IPS-18a (cell line): ENCODE data around the gene HIVEP3.

Experiments
- H3K27ac ChIP-seq: one replicate; pipeline ENCODE4 v1.5.1; 2013; ENCODE audit warnings: low read length
- H3K27me3 ChIP-seq: one replicate; pipeline ENCODE4 v1.6.1; 2013; ENCODE audit warnings: mild to moderate bottlenecking, low read length; ENCODE audit not compliant: control insufficient read depth, insufficient read depth
- H3K36me3 ChIP-seq: one replicate; pipeline ENCODE4 v1.6.1; 2013; ENCODE audit warnings: low read depth, low read length; ENCODE audit not compliant: control insufficient read depth
- H3K4me1 ChIP-seq: one replicate; pipeline ENCODE4 v1.6.1; 2013; ENCODE audit warnings: low read depth, low read length; ENCODE audit not compliant: control insufficient read depth
- H3K4me3 ChIP-seq: one replicate; pipeline ENCODE4 v1.5.1; 2013; ENCODE audit warnings: low read length
- H3K9ac ChIP-seq: one replicate; pipeline ENCODE4 v1.6.1; 2013; ENCODE audit warnings: mild to moderate bottlenecking, low read length, moderate library complexity
- H3K9me3 ChIP-seq: one replicate; pipeline ENCODE4 v1.6.1; 2013; ENCODE audit warnings: low read depth, low read length; ENCODE audit not compliant: control insufficient read depth

HIVEP3 gene

GRCh38 chr1:41513383-41513735, 405.4 kb downstream of the HIVEP3 start:
- no peaks in the 10 kb centered on the region for H3K9me3 ChIP-seq
- no peaks in the 10 kb centered on the region for H3K36me3 ChIP-seq
- H3K27me3 ChIP-seq: peaks cover 9% of the 10 kb centered on the region
- H3K4me3 ChIP-seq: no peak overlapping the region
- H3K9ac ChIP-seq: no peak overlapping the region
- no peak overlapping the region for H3K27ac ChIP-seq
- peaks cover 7% of the 10 kb centered on the region for H3K4me1 ChIP-seq

GRCh38 chr1:41512701-41513382, 405.9 kb downstream of the HIVEP3 start:
- Histone ChIP-seq H3K4me1 (peaks cover 7% of the 10 kb centered on the region), H3K9ac (no peak overlapping the region), H3K36me3 (no peaks in the 10 kb centered on the region), H3K27ac (no peak overlapping the region), H3K4me3 (no peak overlapping the region), H3K27me3 (peaks cover 9% of the 10 kb centered on the region), H3K9me3 (no peaks in the 10 kb centered on the region)

GRCh38 chr1:41511239-41511540, 407.5 kb downstream of the HIVEP3 start:
- Histone ChIP-seq H3K27ac (no peak overlapping the region), H3K9me3 (no peaks in the 10 kb centered on the region), H3K36me3 (no peaks in the 10 kb centered on the region), H3K9ac (no peak overlapping the region), H3K4me3 (no peak overlapping the region), H3K27me3 (no peaks in the 10 kb centered on the region), H3K4me1 (peaks cover 7% of the 10 kb centered on the region)

GRCh38 chr1:41510531-41511238, 408.0 kb downstream of the HIVEP3 start:
- H3K27me3 ChIP-seq: no peaks in the 10 kb centered on the region
- H3K9ac ChIP-seq: no peak overlapping the region
- no peaks in the 10 kb centered on the region for H3K9me3 ChIP-seq
- no peak overlapping the region for H3K27ac ChIP-seq
- peaks cover 5% of the 10 kb centered on the region for H3K4me1 ChIP-seq
- no peak overlapping the region for H3K4me3 ChIP-seq
- H3K36me3 ChIP-seq: no peaks in the 10 kb centered on the region

GRCh38 chr1:41509270-41509671, 409.5 kb downstream of the HIVEP3 start:
- no peak overlapping the region for H3K9ac ChIP-seq
- no peaks in the 10 kb centered on the region for H3K9me3 ChIP-seq
- no peak overlapping the region for H3K27ac ChIP-seq
- H3K27me3 ChIP-seq: no peaks in the 10 kb centered on the region
- H3K4me1 ChIP-seq: no peaks in the 10 kb centered on the region
- no peak overlapping the region for H3K4me3 ChIP-seq
- no peaks in the 10 kb centered on the region for H3K36me3 ChIP-seq

- Histone ChIP-seq H3K36me3 (no peaks in the 10 kb centered on the region), H3K4me3 (no peak overlapping the region), H3K27me3 (no peaks in the 10 kb centered on the region), H3K27ac (no peak overlapping the region), H3K9me3 (no peaks in the 10 kb centered on the region), H3K4me1 (no peaks in the 10 kb centered on the region), H3K9ac (no peak overlapping the region)
Observed at GRCh38 chr1:41508290-41508689, 410.4 kb downstream of the HIVEP3 start.

- no peak overlapping the region for H3K9ac ChIP-seq
- no peak overlapping the region for H3K4me3 ChIP-seq
- H3K4me1 ChIP-seq: no peaks in the 10 kb centered on the region
- H3K27me3 ChIP-seq: no peaks in the 10 kb centered on the region
- H3K9me3 ChIP-seq: no peaks in the 10 kb centered on the region
- H3K36me3 ChIP-seq: no peaks in the 10 kb centered on the region
- no peak overlapping the region for H3K27ac ChIP-seq
Observed at GRCh38 chr1:41507836-41508235, 410.9 kb downstream of the HIVEP3 start.

GRCh38 chr1:41507110-41507720, 411.5 kb downstream of the HIVEP3 start:
- Histone ChIP-seq H3K27me3 (no peaks in the 10 kb centered on the region), H3K27ac (no peak overlapping the region), H3K4me1 (no peaks in the 10 kb centered on the region), H3K4me3 (no peak overlapping the region), H3K36me3 (no peaks in the 10 kb centered on the region), H3K9me3 (no peaks in the 10 kb centered on the region), H3K9ac (no peak overlapping the region)

- H3K4me1 ChIP-seq: no peaks in the 10 kb centered on the region
- no peaks in the 10 kb centered on the region for H3K27me3 ChIP-seq
- H3K36me3 ChIP-seq: no peaks in the 10 kb centered on the region
- no peak overlapping the region for H3K9ac ChIP-seq
- no peak overlapping the region for H3K4me3 ChIP-seq
- H3K27ac ChIP-seq: no peak overlapping the region
- no peaks in the 10 kb centered on the region for H3K9me3 ChIP-seq
Observed at GRCh38 chr1:41504114-41505035, 414.3 kb downstream of the HIVEP3 start.

- Histone ChIP-seq H3K4me1 (no peaks in the 10 kb centered on the region), H3K27ac (no peak overlapping the region), H3K4me3 (no peak overlapping the region), H3K9ac (no peak overlapping the region), H3K36me3 (no peaks in the 10 kb centered on the region), H3K27me3 (no peaks in the 10 kb centered on the region), H3K9me3 (no peaks in the 10 kb centered on the region)
Observed at GRCh38 chr1:41503538-41504113, 415.1 kb downstream of the HIVEP3 start.

- Histone ChIP-seq H3K9ac (no peak overlapping the region), H3K27me3 (no peaks in the 10 kb centered on the region), H3K36me3 (no peaks in the 10 kb centered on the region), H3K4me1 (no peaks in the 10 kb centered on the region), H3K9me3 (no peaks in the 10 kb centered on the region), H3K27ac (no peak overlapping the region), H3K4me3 (no peak overlapping the region)
Observed at GRCh38 chr1:41502912-41503311, 415.8 kb downstream of the HIVEP3 start.
